GM23248 (cell line): Measurements from ENCODE around the gene SLX4IP. TPM values are rescaled to one million over a fixed set of nuclear protein-coding genes. Genes with fewer than 3 reads are reported as not detected.

Experiments
- DNase-seq: peaks from one replicate; pipeline ENCODE4 v3.0.0-alpha.2; 2015
- H2AFZ ChIP-seq: fragments of 200-600 bp; sonication (generic); 2 replicates; pipeline ENCODE4 v1.6.1; 2016; ENCODE audit warnings: antibody characterized with exemption
- H3F3A ChIP-seq: fragments of 200-600 bp; sonication (generic); 2 replicates; pipeline ENCODE4 v1.6.1; 2016; ENCODE audit warnings: mild to moderate bottlenecking, antibody characterized with exemption, mixed run types; ENCODE audit not compliant: insufficient read depth
- H3K27ac ChIP-seq: fragments of 200-600 bp; sonication (generic); 2 replicates; pipeline ENCODE4 v1.5.1; 2016; ENCODE audit warnings: mild to moderate bottlenecking
- H3K27me3 ChIP-seq: fragments of 200-600 bp; sonication (generic); replicated peaks from 2 replicates; pipeline ENCODE4 v1.6.1; 2016; ENCODE audit warnings: mild to moderate bottlenecking; ENCODE audit not compliant: insufficient read depth
- H3K36me3 ChIP-seq: fragments of 200-600 bp; sonication (generic); 2 replicates; pipeline ENCODE4 v1.6.1; 2016; ENCODE audit warnings: low read depth, mild to moderate bottlenecking
- H3K4me1 ChIP-seq: fragments of 200-600 bp; sonication (generic); 2 replicates; pipeline ENCODE4 v1.6.1; 2016; ENCODE audit warnings: mild to moderate bottlenecking; ENCODE audit not compliant: insufficient read depth
- H3K4me2 ChIP-seq: fragments of 200-600 bp; sonication (generic); one replicate; pipeline ENCODE4 v1.6.1; 2016; ENCODE audit warnings: mild to moderate bottlenecking; ENCODE audit not compliant: unreplicated experiment
- H3K4me3 ChIP-seq: fragments of 200-600 bp; sonication (generic); 2 replicates; pipeline ENCODE4 v1.5.1; 2016; ENCODE audit warnings: mild to moderate bottlenecking
- H3K79me2 ChIP-seq: fragments of 200-600 bp; sonication (generic); 2 replicates; pipeline ENCODE4 v1.6.1; 2016; ENCODE audit warnings: mild to moderate bottlenecking; ENCODE audit not compliant: insufficient read depth
- H3K9ac ChIP-seq: fragments of 200-600 bp; sonication (generic); 2 replicates; pipeline ENCODE4 v1.6.1; 2016; ENCODE audit warnings: mild to moderate bottlenecking
- H3K9me2 ChIP-seq: fragments of 200-600 bp; sonication (generic); 2 replicates; pipeline ENCODE4 v1.6.1; 2016; ENCODE audit warnings: mixed run types, mild to moderate bottlenecking, moderate library complexity; ENCODE audit not compliant: insufficient read depth
- H3K9me3 ChIP-seq: fragments of 200-600 bp; sonication (generic); one replicate; pipeline ENCODE4 v1.6.1; 2017; ENCODE audit warnings: low read depth
- H4K20me1 ChIP-seq: fragments of 200-600 bp; sonication (generic); 2 replicates; pipeline ENCODE4 v1.6.0; 2016; ENCODE audit not compliant: insufficient read depth
- EZH2 ChIP-seq: fragments of 200-600 bp; sonication (generic); IDR thresholded peaks from 2 replicates; pipeline ENCODE4 v1.6.1; 2018; ENCODE audit warnings: antibody characterized with exemption, mild to moderate bottlenecking; ENCODE audit not compliant: insufficient read depth, poor library complexity, severe bottlenecking
- EZH2phosphoT487 ChIP-seq: fragments of 200-600 bp; sonication (generic); IDR thresholded peaks from 2 replicates; pipeline ENCODE4 v1.6.1; 2018; ENCODE audit warnings: antibody characterized with exemption, moderate library complexity, mild to moderate bottlenecking, low read depth; ENCODE audit not compliant: insufficient read depth
- WGBS, 2 experiments: methylation state at CpG; one replicate each; pipeline ENCODE4 v1.1.6; 2015 to 2017; ENCODE audit warnings: low lambda C conversion rate in 2 of 2, low coverage in 1 of 2; ENCODE audit errors: missing lambda C conversion rate in 2 of 2; 5-methylcytosine and 5-hydroxymethylcytosine counted together
- in situ Hi-C: fragments of 300-500 bp; cut with MboI; formaldehyde crosslinking; loops from 2 replicates; pipeline ENCODE4 v1.15.0; 2020
- polyA plus RNA-seq: library from polyadenylated mRNA; unstranded; fragments of >200 nt; fragmentation: Nextera tagmentation; extraction: Ambion mirVana; gene quantifications from 2 replicates; pipeline ENCODE4 v1.2.1, GENCODE V29; 2016
- total RNA-seq: library from RNA; depleted of rRNA; stranded (reverse); fragments of >200 nt; shearing (Covaris generic); gene quantifications from 2 replicates; pipeline ENCODE4 v1.2.3, GENCODE V29; 2014

SLX4IP gene
- total and polyA plus RNA-seq, 2 experiments from 2014 or later, result 3.7 to 3.9 TPM

DNA sequence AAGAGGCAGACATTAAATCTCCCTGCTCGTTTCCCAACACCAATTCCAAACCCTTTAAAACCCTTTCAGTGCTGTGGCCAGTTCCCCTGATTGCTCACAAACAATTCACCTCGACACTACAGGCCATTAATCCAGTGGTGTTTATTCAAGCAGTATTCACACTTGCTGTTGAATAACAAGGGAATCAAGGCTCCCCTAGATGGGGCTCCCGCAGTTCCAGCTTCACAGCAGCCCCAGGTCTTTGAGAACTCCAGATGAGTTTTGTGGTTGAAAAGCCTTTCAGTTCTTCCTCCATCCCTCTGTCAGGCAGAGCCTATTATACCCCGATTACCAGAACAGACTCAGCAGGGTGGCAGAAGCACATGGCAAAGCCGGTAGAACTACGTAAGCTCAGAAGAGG is 202.5 kb downstream of the SLX4IP start:
- Histone ChIP-seq H3K4me1 (peaks cover 26% of the 10 kb centered on the region), H3K79me2 (no peaks in the 10 kb centered on the region), H2AFZ (no peak overlapping the region), H3K4me2 (no peak overlapping the region), H4K20me1 (no peaks in the 10 kb centered on the region), H3K36me3 (no peaks in the 10 kb centered on the region), H3K27ac (peak overlapping the region; percentile 51; the same call in 1 of the 2 replicates), H3F3A (peaks cover 11% of the 10 kb centered on the region), H3K4me3 (no peak overlapping the region), H3K9ac (no peak overlapping the region), H3K27me3 (no peaks in the 10 kb centered on the region), H3K9me3 (no peaks in the 10 kb centered on the region), H3K9me2 (no peaks in the 10 kb centered on the region)
- in situ Hi-C loops, result no loop called here
- DNase-seq, result no peak
- 76 to 77% methylated on average over 6 of the region's 6 CpGs for WGBS, 2 experiments
- TF ChIP-seq EZH2phosphoT487 (no peak), EZH2 (no peak)

- in situ Hi-C loops, result no loop called here
- TF ChIP-seq EZH2phosphoT487, result no peak
- no peak for TF ChIP-seq EZH2
- Histone ChIP-seq H3K9me3 (no peaks in the 10 kb centered on the region), H4K20me1 (no peaks in the 10 kb centered on the region), H3K27me3 (no peaks in the 10 kb centered on the region), H3K4me3 (no peak overlapping the region), H3K9me2 (no peaks in the 10 kb centered on the region), H3K4me2 (no peak overlapping the region), H2AFZ (no peak overlapping the region), H3K4me1 (peaks cover 26% of the 10 kb centered on the region), H3K27ac (no peak overlapping the region), H3K9ac (no peak overlapping the region), H3K36me3 (no peaks in the 10 kb centered on the region), H3F3A (peaks cover 11% of the 10 kb centered on the region), H3K79me2 (no peaks in the 10 kb centered on the region)
- WGBS, 2 experiments, result 91 to 92% methylated on average over 23 of the region's 23 CpGs
- DNase-seq, result no peak
These were observed 204.1 kb downstream of the SLX4IP start for GRCh38 chr20:10639077-10639736.

GRCh38 chr20:10639737-10640556 is 204.8 kb downstream of the SLX4IP start:
- WGBS, 2 experiments, result 85% methylated on average over 18 of the region's 18 CpGs
- in situ Hi-C loops, result no loop called here

GRCh38 chr20:10640897-10641296 is 205.8 kb downstream of the SLX4IP start:
- no peak overlapping the region for H3K4me3 ChIP-seq
- no peak for DNase-seq
- H3K4me2 ChIP-seq, result no peak overlapping the region
- no peak overlapping the region for H3K27ac ChIP-seq
- H3K27me3 ChIP-seq, result no peaks in the 10 kb centered on the region
- WGBS, 2 experiments, result 91 to 92% methylated on average over 12 of the region's 12 CpGs
- TF ChIP-seq EZH2phosphoT487 (no peak), EZH2 (no peak)
- H3K9ac ChIP-seq, result no peak overlapping the region
- H4K20me1 ChIP-seq, result no peaks in the 10 kb centered on the region
- no peaks in the 10 kb centered on the region for H3K9me3 ChIP-seq
- no peaks in the 10 kb centered on the region for H3K79me2 ChIP-seq
- in situ Hi-C loops, result no loop called here
- no peaks in the 10 kb centered on the region for H3K9me2 ChIP-seq
- H3K36me3 ChIP-seq, result no peaks in the 10 kb centered on the region
- H2AFZ ChIP-seq, result no peak overlapping the region
- peaks cover 9% of the 10 kb centered on the region for H3F3A ChIP-seq
- H3K4me1 ChIP-seq, result peaks cover 17% of the 10 kb centered on the region

More at GRCh38 chr20:10639737-10640556, 204.8 kb downstream of the SLX4IP start:
- Histone ChIP-seq H3K27ac (no peak overlapping the region), H4K20me1 (no peaks in the 10 kb centered on the region), H3K9ac (no peak overlapping the region), H3F3A (peaks cover 11% of the 10 kb centered on the region), H3K36me3 (no peaks in the 10 kb centered on the region), H2AFZ (no peak overlapping the region), H3K27me3 (no peaks in the 10 kb centered on the region), H3K4me1 (peaks cover 25% of the 10 kb centered on the region), H3K79me2 (no peaks in the 10 kb centered on the region), H3K9me2 (no peaks in the 10 kb centered on the region), H3K9me3 (no peaks in the 10 kb centered on the region), H3K4me3 (no peak overlapping the region), H3K4me2 (no peak overlapping the region)
- no peak for DNase-seq
- TF ChIP-seq EZH2phosphoT487, result no peak
